ENCODE data around the gene CAVIN4. TPM values are rescaled to one million over a fixed set of nuclear protein-coding genes. Genes with fewer than 3 reads are reported as not detected.

CAVIN4 gene
- total RNA-seq, 1 donor from 2014 or later, result 172 TPM

DNA sequence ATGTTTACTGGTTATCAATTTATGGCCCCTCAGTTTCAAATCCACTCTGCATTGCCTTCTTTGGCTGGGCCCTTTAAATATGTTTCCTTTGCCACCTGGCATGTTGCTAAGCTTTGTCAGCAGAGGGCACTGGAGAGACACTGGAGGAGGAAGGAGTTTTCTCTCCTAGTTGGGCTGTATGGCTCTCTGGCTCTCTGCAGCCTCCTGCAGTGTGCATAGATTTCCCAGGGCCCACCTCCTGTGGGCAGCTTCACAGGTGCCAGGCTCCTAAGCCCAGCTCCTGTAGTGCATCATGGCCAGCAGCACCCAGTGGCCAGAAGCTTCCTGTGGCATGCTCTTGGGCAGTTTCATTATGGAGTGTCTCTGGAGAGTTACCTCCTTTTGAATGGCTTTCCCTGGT lies 23.3 kb downstream of the CAVIN4 start:
- Histone ChIP-seq H3K9me3 (ENCODE audit: control insufficient read depth in 3 of 3, low read length in 3 of 3) (no peaks in the 10 kb centered on the region), H3K27ac (ENCODE audit: low read depth, low read length) (no peak overlapping the region), H3K4me1 (ENCODE audit: control insufficient read depth in 3 of 3, insufficient read depth in 3 of 3, low read length in 3 of 3) (peaks cover 9 to 15% (median 14%) of the 10 kb centered on the region in 3 donors)

GRCh38 chr9:100602342-100602801 lies 24.5 kb downstream of the CAVIN4 start:
- H3K9me3 ChIP-seq (ENCODE audit: control insufficient read depth in 3 of 3, low read length in 3 of 3), result no peaks in the 10 kb centered on the region

More for the DNA sequence above, 23.3 kb downstream of the CAVIN4 start:
- Histone ChIP-seq H3K27me3 (ENCODE audit: control insufficient read depth in 3 of 3, insufficient read depth in 3 of 3, low read length in 3 of 3) (no peaks in the 10 kb centered on the region), H3K9ac (ENCODE audit: low read depth in 1 of 3, low read length in 3 of 3) (no peak overlapping the region), H3K36me3 (ENCODE audit: control insufficient read depth in 3 of 3, insufficient read depth in 3 of 3, low read length in 3 of 3) (no peaks in the 10 kb centered on the region), H3K4me3 (ENCODE audit: low read length in 3 of 3) (no peak overlapping the region)

DNA sequence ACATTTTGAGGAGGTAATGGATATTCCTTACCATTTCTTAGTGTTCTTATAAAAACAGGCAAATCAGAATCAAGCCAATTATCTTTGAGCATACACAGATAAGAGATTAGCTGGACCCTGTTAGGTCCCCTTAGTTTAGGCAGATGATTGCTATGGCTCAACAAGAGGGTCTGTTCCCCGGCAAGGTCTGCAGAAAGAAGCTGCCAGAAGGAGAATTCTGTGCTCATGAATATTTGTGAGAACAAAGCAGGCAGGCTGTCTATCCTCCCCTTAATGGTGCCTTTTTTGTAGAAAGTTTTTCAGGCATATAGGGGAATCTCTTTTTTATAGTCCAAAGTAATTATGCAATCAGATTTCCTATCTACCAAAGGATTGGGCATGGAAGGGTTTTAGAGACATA lies 27.5 kb downstream of the CAVIN4 start:
- H3K4me1 ChIP-seq (ENCODE audit: control insufficient read depth in 3 of 3, insufficient read depth in 3 of 3, low read length in 3 of 3), result peaks cover 5 to 10% (median 5%) of the 10 kb centered on the region in 3 donors
- H3K9me3 ChIP-seq (ENCODE audit: control insufficient read depth in 3 of 3, low read length in 3 of 3), result no peaks in the 10 kb centered on the region
- no peaks in the 10 kb centered on the region for H3K36me3 ChIP-seq (ENCODE audit: control insufficient read depth in 3 of 3, insufficient read depth in 3 of 3, low read length in 3 of 3)
- H3K4me3 ChIP-seq (ENCODE audit: low read length in 3 of 3), result no peak overlapping the region
- H3K9ac ChIP-seq (ENCODE audit: low read depth in 1 of 3, low read length in 3 of 3), result no peak overlapping the region
- no peak overlapping the region for H3K27ac ChIP-seq (ENCODE audit: low read depth, low read length)
- no peaks in the 10 kb centered on the region for H3K27me3 ChIP-seq (ENCODE audit: control insufficient read depth in 3 of 3, insufficient read depth in 3 of 3, low read length in 3 of 3)

More at GRCh38 chr9:100602342-100602801, 24.5 kb downstream of the CAVIN4 start:
- H3K27ac ChIP-seq (ENCODE audit: low read depth, low read length), result no peak overlapping the region
- H3K36me3 ChIP-seq (ENCODE audit: control insufficient read depth in 3 of 3, insufficient read depth in 3 of 3, low read length in 3 of 3), result no peaks in the 10 kb centered on the region
- H3K9ac ChIP-seq (ENCODE audit: low read depth in 1 of 3, low read length in 3 of 3), result no peak overlapping the region
- peaks cover 9 to 15% (median 14%) of the 10 kb centered on the region in 3 donors for H3K4me1 ChIP-seq (ENCODE audit: control insufficient read depth in 3 of 3, insufficient read depth in 3 of 3, low read length in 3 of 3)
- no peak overlapping the region for H3K4me3 ChIP-seq (ENCODE audit: low read length in 3 of 3)
- no peaks in the 10 kb centered on the region for H3K27me3 ChIP-seq (ENCODE audit: control insufficient read depth in 3 of 3, insufficient read depth in 3 of 3, low read length in 3 of 3)

DNA sequence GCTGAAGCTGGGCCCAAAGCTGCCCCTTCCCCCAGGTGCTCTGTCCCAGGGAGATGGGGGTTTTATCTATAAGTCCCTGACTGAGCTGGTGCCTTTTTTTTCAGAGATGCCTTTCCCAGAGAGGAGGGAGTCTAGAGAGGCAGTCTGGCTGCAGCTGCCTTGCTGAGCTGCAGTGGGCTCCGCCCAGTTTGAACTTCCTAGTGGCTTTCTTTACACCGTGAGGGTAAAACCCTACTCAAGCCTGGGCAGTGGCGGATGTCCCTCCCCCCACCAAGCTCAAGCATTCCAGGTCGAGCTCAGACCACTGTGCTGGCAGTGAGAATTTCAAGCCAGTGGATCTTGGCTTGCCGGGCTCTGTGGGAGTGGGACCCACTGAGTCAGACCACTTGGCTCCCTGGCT lies 41.3 kb downstream of the CAVIN4 start:
- Histone ChIP-seq H3K27ac (ENCODE audit: low read depth, low read length) (no peak overlapping the region), H3K4me3 (ENCODE audit: low read length in 3 of 3) (no peak overlapping the region), H3K36me3 (ENCODE audit: control insufficient read depth in 3 of 3, insufficient read depth in 3 of 3, low read length in 3 of 3) (no peaks in the 10 kb centered on the region), H3K9ac (ENCODE audit: low read depth in 1 of 3, low read length in 3 of 3) (no peak overlapping the region), H3K4me1 (ENCODE audit: control insufficient read depth in 3 of 3, insufficient read depth in 3 of 3, low read length in 3 of 3) (no peaks in the 10 kb centered on the region), H3K9me3 (ENCODE audit: control insufficient read depth in 3 of 3, low read length in 3 of 3) (no peaks in the 10 kb centered on the region), H3K27me3 (ENCODE audit: control insufficient read depth in 3 of 3, insufficient read depth in 3 of 3, low read length in 3 of 3) (no peaks in the 10 kb centered on the region)

GRCh38 chr9:100619665-100620064 lies 41.8 kb downstream of the CAVIN4 start:
- Histone ChIP-seq H3K4me3 (ENCODE audit: low read length in 3 of 3) (no peak overlapping the region), H3K27me3 (ENCODE audit: control insufficient read depth in 3 of 3, insufficient read depth in 3 of 3, low read length in 3 of 3) (no peaks in the 10 kb centered on the region), H3K9ac (ENCODE audit: low read depth in 1 of 3, low read length in 3 of 3) (no peak overlapping the region), H3K4me1 (ENCODE audit: control insufficient read depth in 3 of 3, insufficient read depth in 3 of 3, low read length in 3 of 3) (no peaks in the 10 kb centered on the region), H3K27ac (ENCODE audit: low read depth, low read length) (no peak overlapping the region), H3K36me3 (ENCODE audit: control insufficient read depth in 3 of 3, insufficient read depth in 3 of 3, low read length in 3 of 3) (no peaks in the 10 kb centered on the region), H3K9me3 (ENCODE audit: control insufficient read depth in 3 of 3, low read length in 3 of 3) (no peaks in the 10 kb centered on the region)

GRCh38 chr9:100623969-100624368 lies 46.1 kb downstream of the CAVIN4 start:
- H3K36me3 ChIP-seq (ENCODE audit: control insufficient read depth in 3 of 3, insufficient read depth in 3 of 3, low read length in 3 of 3), result no peaks in the 10 kb centered on the region
- H3K4me1 ChIP-seq (ENCODE audit: control insufficient read depth in 3 of 3, insufficient read depth in 3 of 3, low read length in 3 of 3), result no peaks in the 10 kb centered on the region
- H3K27me3 ChIP-seq (ENCODE audit: control insufficient read depth in 3 of 3, insufficient read depth in 3 of 3, low read length in 3 of 3), result no peaks in the 10 kb centered on the region
- no peak overlapping the region for H3K27ac ChIP-seq (ENCODE audit: low read depth, low read length)
- H3K9me3 ChIP-seq (ENCODE audit: control insufficient read depth in 3 of 3, low read length in 3 of 3), result no peaks in the 10 kb centered on the region
- H3K9ac ChIP-seq (ENCODE audit: low read depth in 1 of 3, low read length in 3 of 3), result no peak overlapping the region
- H3K4me3 ChIP-seq (ENCODE audit: low read length in 3 of 3), result no peak overlapping the region

GRCh38 chr9:100626949-100627348 lies 49.1 kb downstream of the CAVIN4 start:
- H3K4me3 ChIP-seq (ENCODE audit: low read length in 3 of 3), result no peak overlapping the region
- H3K27me3 ChIP-seq (ENCODE audit: control insufficient read depth in 3 of 3, insufficient read depth in 3 of 3, low read length in 3 of 3), result no peaks in the 10 kb centered on the region
- no peaks in the 10 kb centered on the region for H3K9me3 ChIP-seq (ENCODE audit: control insufficient read depth in 3 of 3, low read length in 3 of 3)
- H3K27ac ChIP-seq (ENCODE audit: low read depth, low read length), result no peak overlapping the region
- no peaks in the 10 kb centered on the region for H3K4me1 ChIP-seq (ENCODE audit: control insufficient read depth in 3 of 3, insufficient read depth in 3 of 3, low read length in 3 of 3)
- H3K9ac ChIP-seq (ENCODE audit: low read depth in 1 of 3, low read length in 3 of 3), result no peak overlapping the region
- no peaks in the 10 kb centered on the region for H3K36me3 ChIP-seq (ENCODE audit: control insufficient read depth in 3 of 3, insufficient read depth in 3 of 3, low read length in 3 of 3)

DNA sequence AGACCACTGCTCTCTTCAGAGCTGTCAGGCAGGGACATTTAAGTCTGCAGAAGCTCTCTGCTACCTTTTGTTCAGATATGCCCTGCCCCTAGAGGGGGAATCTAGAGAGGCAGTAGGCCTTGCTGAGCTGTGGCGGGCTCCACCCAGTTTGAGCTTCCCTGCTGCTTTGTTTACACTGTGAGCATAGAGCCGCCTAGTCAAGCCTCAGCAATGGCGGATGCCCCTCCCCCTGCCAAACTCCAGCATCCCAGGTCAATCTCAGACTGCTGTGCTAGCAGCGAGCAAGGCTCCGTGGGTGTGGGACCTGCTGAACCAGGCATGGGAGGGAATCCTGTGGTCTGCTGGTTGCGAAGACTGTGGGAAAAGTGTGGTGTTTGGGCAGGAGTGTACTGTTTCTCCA lies 59.9 kb downstream of the CAVIN4 start:
- H3K9ac ChIP-seq (ENCODE audit: low read depth in 1 of 3, low read length in 3 of 3), result no peak overlapping the region
- no peak overlapping the region for H3K4me3 ChIP-seq (ENCODE audit: low read length in 3 of 3)
- no peaks in the 10 kb centered on the region for H3K36me3 ChIP-seq (ENCODE audit: control insufficient read depth in 3 of 3, insufficient read depth in 3 of 3, low read length in 3 of 3)
- H3K9me3 ChIP-seq (ENCODE audit: control insufficient read depth in 3 of 3, low read length in 3 of 3), result no peaks in the 10 kb centered on the region
- no peaks in the 10 kb centered on the region for H3K4me1 ChIP-seq (ENCODE audit: control insufficient read depth in 3 of 3, insufficient read depth in 3 of 3, low read length in 3 of 3)
- no peaks in the 10 kb centered on the region for H3K27me3 ChIP-seq (ENCODE audit: control insufficient read depth in 3 of 3, insufficient read depth in 3 of 3, low read length in 3 of 3)
- H3K27ac ChIP-seq (ENCODE audit: low read depth, low read length), result no peak overlapping the region

Other genes starting within 250 kb of the CAVIN4 start
- gene TEX10, start 225.1 kb upstream of the CAVIN4 start, total RNA-seq, result 29.2 TPM
- gene MSANTD3, start 150.9 kb upstream of the CAVIN4 start, total RNA-seq, result 15.7 TPM
- gene TMEFF1, start 104.9 kb upstream of the CAVIN4 start, total RNA-seq, result not detected

Data from skeletal muscle tissue (tissue), 4 donors.